Activated T-helper 2 cell treated with anti-CD3 and anti-CD28 coated beads, Interferon-gamma antibody, Interleukin-2, Interleukin-4, amounts not matched to agents 10 μg/mL and 5 μg/mL and 100 μg/mL, durations not matched to agents 14 hours and 24 hours and 36 hours (primary cell): ENCODE measurements around the gene ENDOD1. TPM values are rescaled to one million over a fixed set of nuclear protein-coding genes. Genes with fewer than 3 reads are reported as not detected.
"Not testable (repeated sequence)": the region's sequence is repeated elsewhere in the genome, so short reads cannot be mapped to it uniquely, and the experiment has no call there.

Source experiments
- DNase-seq: peaks from one replicate; pipeline ENCODE4 v3.0.0; 2021; ENCODE audit warnings: low spot score
- H3K27ac Mint-ChIP-seq: one replicate; pipeline ENCODE4 v1.8.0; 2021; ENCODE audit warnings: mixed read lengths
- H3K27me3 Mint-ChIP-seq: one replicate; pipeline ENCODE4 v1.8.0; 2021; ENCODE audit warnings: low read depth, mixed read lengths
- H3K36me3 Mint-ChIP-seq: one replicate; pipeline ENCODE4 v1.8.0; 2021; ENCODE audit warnings: low read depth, mixed read lengths
- H3K4me1 Mint-ChIP-seq: one replicate; pipeline ENCODE4 v1.8.0; 2021; ENCODE audit warnings: low read depth, mixed read lengths
- H3K4me3 Mint-ChIP-seq: one replicate; pipeline ENCODE4 v1.8.0; 2021; ENCODE audit warnings: low read depth, mild to moderate bottlenecking, moderate library complexity, mixed read lengths
- H3K9me3 Mint-ChIP-seq: one replicate; pipeline ENCODE4 v1.8.0; 2021; ENCODE audit warnings: mixed read lengths
- intact Hi-C: fragments of 100-400 bp; cut with micrococcal nuclease; formaldehyde crosslinking; loops from one replicate; pipeline ENCODE4 v1.15.1; 2023
- total RNA-seq: library from RNA; stranded (reverse); gene quantifications from 2 replicates; pipeline ENCODE4 v1.2.3, GENCODE V29; 2022

The ENDOD1 gene, protein sequence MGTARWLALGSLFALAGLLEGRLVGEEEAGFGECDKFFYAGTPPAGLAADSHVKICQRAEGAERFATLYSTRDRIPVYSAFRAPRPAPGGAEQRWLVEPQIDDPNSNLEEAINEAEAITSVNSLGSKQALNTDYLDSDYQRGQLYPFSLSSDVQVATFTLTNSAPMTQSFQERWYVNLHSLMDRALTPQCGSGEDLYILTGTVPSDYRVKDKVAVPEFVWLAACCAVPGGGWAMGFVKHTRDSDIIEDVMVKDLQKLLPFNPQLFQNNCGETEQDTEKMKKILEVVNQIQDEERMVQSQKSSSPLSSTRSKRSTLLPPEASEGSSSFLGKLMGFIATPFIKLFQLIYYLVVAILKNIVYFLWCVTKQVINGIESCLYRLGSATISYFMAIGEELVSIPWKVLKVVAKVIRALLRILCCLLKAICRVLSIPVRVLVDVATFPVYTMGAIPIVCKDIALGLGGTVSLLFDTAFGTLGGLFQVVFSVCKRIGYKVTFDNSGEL
- 33.7 and 34.9 TPM in 2 replicates for total RNA-seq

GRCh38 chr11:95089620-95090542, at the start of gene ENDOD1:
ENDOD1 (plus strand) TSS chr11:95089846; CDS start chr11:95089928, 82 bp downstream.
- Mint-ChIP-seq H3K27me3 (no peaks in the 10 kb centered on the region), H3K4me3 (peak within 1 kb of the TSS; percentile 88), H3K27ac (peak within 1 kb of the TSS; percentile 95), H3K36me3 (peaks cover 25% of the 10 kb centered on the region), H3K4me1 (peaks cover 66% of the 10 kb centered on the region), H3K9me3 (no peaks in the 10 kb centered on the region)
- intact Hi-C loops: loop anchor here (1.0 to 10.0 kb wide), 11 partner anchors 22 to 955 kb away; partner anchors contain the start of genes CWC15, FAM76B, KDM4D and SESN3
- peak; percentile 85 for DNase-seq

GRCh38 chr11:95042239-95042638, 47.4 kb upstream of the ENDOD1 start:
- no peaks in the 10 kb centered on the region for H3K36me3 Mint-ChIP-seq
- H3K4me3 Mint-ChIP-seq: no peak overlapping the region
- peaks cover 3% of the 10 kb centered on the region for H3K4me1 Mint-ChIP-seq

DNA sequence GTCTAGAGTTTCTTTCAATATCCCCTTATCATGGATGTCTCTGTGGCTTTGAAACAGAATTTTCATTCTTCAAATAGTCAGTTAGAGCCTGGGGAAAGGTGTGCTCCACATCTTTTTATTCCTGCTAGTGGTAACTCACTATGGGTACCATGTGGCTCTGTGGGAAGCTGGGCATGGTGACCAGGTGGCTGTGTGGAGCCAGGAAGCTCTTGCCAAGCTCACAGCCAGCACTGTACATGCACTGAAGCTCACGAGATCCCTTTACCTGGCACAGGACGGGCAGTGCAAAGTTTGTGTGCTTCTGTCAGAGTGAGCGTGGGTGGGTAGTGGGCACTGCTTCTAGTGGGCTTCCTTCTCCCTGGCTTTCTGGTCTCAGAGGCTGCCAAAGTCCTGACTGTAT, 46.7 kb upstream of the ENDOD1 start:
- H3K27me3 Mint-ChIP-seq: peaks cover 21% of the 10 kb centered on the region

More at GRCh38 chr11:95042239-95042638, 47.4 kb upstream of the ENDOD1 start:
- intact Hi-C loops: no loop called here
- H3K9me3 Mint-ChIP-seq: no peaks in the 10 kb centered on the region
- H3K27me3 Mint-ChIP-seq: peaks cover 22% of the 10 kb centered on the region
- no peak overlapping the region for H3K27ac Mint-ChIP-seq
- DNase-seq: no peak

GRCh38 chr11:95044010-95044409, 45.6 kb upstream of the ENDOD1 start:
- H3K9me3 Mint-ChIP-seq: no peaks in the 10 kb centered on the region
- DNase-seq: no peak
- no peak overlapping the region for H3K4me3 Mint-ChIP-seq
- intact Hi-C loops: no loop called here
- no peak overlapping the region for H3K27ac Mint-ChIP-seq
- peaks cover 3% of the 10 kb centered on the region for H3K4me1 Mint-ChIP-seq
- H3K27me3 Mint-ChIP-seq: peaks cover 16% of the 10 kb centered on the region
- H3K36me3 Mint-ChIP-seq: no peaks in the 10 kb centered on the region

More for the DNA sequence above, 46.7 kb upstream of the ENDOD1 start:
- Mint-ChIP-seq H3K27ac (no peak overlapping the region), H3K4me1 (peaks cover 3% of the 10 kb centered on the region), H3K9me3 (no peaks in the 10 kb centered on the region), H3K36me3 (no peaks in the 10 kb centered on the region), H3K4me3 (no peak overlapping the region)
- no peak for DNase-seq
- intact Hi-C loops: no loop called here

- Mint-ChIP-seq H3K9me3 (no peaks in the 10 kb centered on the region), H3K36me3 (no peaks in the 10 kb centered on the region), H3K27ac (no peak overlapping the region), H3K27me3 (peaks cover 20% of the 10 kb centered on the region), H3K4me3 (no peak overlapping the region), H3K4me1 (peaks cover 3% of the 10 kb centered on the region)
- intact Hi-C loops: no loop called here
- no peak for DNase-seq
Observed at GRCh38 chr11:95045812-95046211, 43.8 kb upstream of the ENDOD1 start.

- H3K4me3 Mint-ChIP-seq, intact Hi-C loops, H3K9me3 Mint-ChIP-seq, H3K4me1 Mint-ChIP-seq, H3K36me3 Mint-ChIP-seq, H3K27ac Mint-ChIP-seq, DNase-seq: not testable (repeated sequence)
- H3K27me3 Mint-ChIP-seq: peaks cover 15% of the 10 kb centered on the region
Observed at GRCh38 chr11:95049122-95049521, 40.5 kb upstream of the ENDOD1 start, which contains the start of gene KDM4F. KDM4F (plus strand) TSS chr11:95049422.

GRCh38 chr11:95050595-95051202, 38.9 kb upstream of the ENDOD1 start:
- H3K9me3 Mint-ChIP-seq: no peaks in the 10 kb centered on the region
- no peak overlapping the region for H3K4me3 Mint-ChIP-seq
- no peak for DNase-seq
- intact Hi-C loops: no loop called here
- H3K27me3 Mint-ChIP-seq: peaks cover 13% of the 10 kb centered on the region
- no peaks in the 10 kb centered on the region for H3K4me1 Mint-ChIP-seq
- H3K36me3 Mint-ChIP-seq: no peaks in the 10 kb centered on the region
- H3K27ac Mint-ChIP-seq: no peak overlapping the region

DNA sequence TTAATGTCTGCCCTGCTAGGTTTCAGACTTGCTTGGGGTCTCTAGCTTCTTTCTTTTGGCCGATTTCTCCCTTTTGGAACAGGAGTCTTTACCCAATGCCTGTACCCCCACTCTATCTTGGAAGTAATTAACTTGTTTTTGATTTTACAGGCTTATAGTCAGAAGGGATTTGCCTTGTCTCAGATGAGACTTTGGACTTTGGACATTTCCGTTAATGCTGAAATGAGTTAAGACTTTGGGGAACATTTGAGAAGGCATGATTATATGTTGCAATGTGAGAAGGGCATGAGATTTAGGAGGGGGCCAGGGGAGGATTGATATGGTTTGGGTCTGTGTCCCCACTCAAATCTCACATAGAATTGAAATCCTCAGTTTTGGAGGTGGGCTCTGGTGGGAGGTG, 35.3 kb upstream of the ENDOD1 start:
- Mint-ChIP-seq H3K9me3 (no peaks in the 10 kb centered on the region), H3K27ac (no peak overlapping the region), H3K27me3 (peaks cover 14% of the 10 kb centered on the region), H3K36me3 (no peaks in the 10 kb centered on the region), H3K4me1 (no peaks in the 10 kb centered on the region), H3K4me3 (no peak overlapping the region)
- intact Hi-C loops: no loop called here
- DNase-seq: no peak

DNA sequence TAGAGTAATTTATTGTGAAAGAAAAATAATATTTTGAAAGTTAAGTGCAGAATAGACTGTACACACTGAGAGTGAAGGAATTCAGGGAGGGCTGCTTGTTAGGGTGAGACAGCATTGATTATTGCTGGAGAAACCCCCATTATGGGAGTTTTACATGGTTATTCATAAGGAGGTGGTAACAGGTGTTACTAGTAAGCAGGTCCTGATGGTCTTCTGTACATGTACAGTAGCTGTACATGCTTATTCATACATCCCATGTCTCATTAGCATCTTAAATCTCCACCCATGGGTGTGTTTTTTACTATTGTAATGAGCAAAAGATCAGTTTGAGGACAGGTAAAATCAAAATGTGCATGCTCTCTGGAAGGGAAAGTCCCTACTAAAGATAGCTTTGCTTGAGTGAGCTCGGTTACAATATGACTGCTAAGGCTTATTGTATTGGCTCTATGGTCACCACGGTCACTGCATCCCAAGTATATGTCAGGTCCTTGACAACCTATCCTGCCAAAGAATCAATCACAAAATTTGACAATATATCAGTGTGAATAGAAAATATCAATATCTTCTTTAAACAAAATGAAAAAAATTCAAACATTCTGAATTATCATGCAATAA, 34.3 kb upstream of the ENDOD1 start:
- no peak overlapping the region for H3K27ac Mint-ChIP-seq
- no peaks in the 10 kb centered on the region for H3K36me3 Mint-ChIP-seq
- H3K4me1 Mint-ChIP-seq: no peaks in the 10 kb centered on the region
- H3K27me3 Mint-ChIP-seq: peaks cover 16% of the 10 kb centered on the region
- H3K4me3 Mint-ChIP-seq: no peak overlapping the region
- intact Hi-C loops: no loop called here
- H3K9me3 Mint-ChIP-seq: no peaks in the 10 kb centered on the region
- no peak for DNase-seq

DNA sequence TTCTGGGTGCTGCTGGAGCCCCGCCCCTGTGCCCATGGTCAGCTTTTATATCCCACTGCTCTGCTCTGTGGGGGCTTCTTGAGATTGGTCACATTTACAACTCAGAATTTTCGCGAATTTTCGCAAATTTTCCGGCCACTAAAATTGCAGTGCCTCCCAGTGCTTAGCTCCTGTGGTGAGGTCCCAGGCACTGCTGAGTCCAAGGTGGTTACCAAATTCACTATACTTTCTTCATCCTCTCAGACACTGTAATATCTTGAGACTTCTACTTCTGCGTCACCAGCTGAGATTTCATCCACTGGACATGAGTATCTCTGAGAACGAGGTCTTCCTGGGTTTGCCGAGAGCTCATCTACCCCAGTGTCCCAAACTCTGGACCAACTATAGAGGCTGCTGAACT, 31.7 kb upstream of the ENDOD1 start:
- no peak overlapping the region for H3K4me3 Mint-ChIP-seq
- intact Hi-C loops: no loop called here

DNA sequence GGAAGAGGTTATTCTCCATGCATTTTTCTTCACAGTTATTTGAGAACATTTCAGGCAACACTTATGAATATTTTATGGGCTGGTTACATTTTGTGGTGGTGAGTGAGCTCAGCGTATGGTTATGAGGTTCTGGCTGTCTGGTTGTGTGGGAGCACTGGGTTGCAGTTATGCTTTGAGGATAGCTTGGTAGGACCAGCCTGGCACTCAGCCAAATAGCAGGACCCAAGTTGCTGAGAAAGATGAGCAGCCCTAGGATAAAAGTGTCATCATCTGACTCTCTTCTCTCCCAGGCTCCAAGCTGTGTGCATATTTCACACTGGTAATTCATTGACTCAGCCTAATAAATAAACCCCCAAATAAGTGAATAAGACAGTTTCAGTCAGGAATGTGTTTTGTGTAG, 31.0 kb upstream of the ENDOD1 start:
- no peak overlapping the region for H3K27ac Mint-ChIP-seq
- no peak overlapping the region for H3K4me3 Mint-ChIP-seq
- intact Hi-C loops: no loop called here
- H3K27me3 Mint-ChIP-seq: peaks cover 36% of the 10 kb centered on the region
- H3K36me3 Mint-ChIP-seq: no peaks in the 10 kb centered on the region
- no peaks in the 10 kb centered on the region for H3K9me3 Mint-ChIP-seq
- no peak for DNase-seq
- no peaks in the 10 kb centered on the region for H3K4me1 Mint-ChIP-seq

More for the DNA sequence above, 31.7 kb upstream of the ENDOD1 start:
- H3K4me1 Mint-ChIP-seq: no peaks in the 10 kb centered on the region
- no peak for DNase-seq
- no peaks in the 10 kb centered on the region for H3K36me3 Mint-ChIP-seq
- no peak overlapping the region for H3K27ac Mint-ChIP-seq
- peaks cover 34% of the 10 kb centered on the region for H3K27me3 Mint-ChIP-seq
- H3K9me3 Mint-ChIP-seq: no peaks in the 10 kb centered on the region

- intact Hi-C loops: no loop called here
- no peak overlapping the region for H3K27ac Mint-ChIP-seq
- H3K4me3 Mint-ChIP-seq: no peak overlapping the region
- no peaks in the 10 kb centered on the region for H3K4me1 Mint-ChIP-seq
- H3K27me3 Mint-ChIP-seq: peaks cover 40% of the 10 kb centered on the region
- no peaks in the 10 kb centered on the region for H3K9me3 Mint-ChIP-seq
- no peak for DNase-seq
- H3K36me3 Mint-ChIP-seq: no peaks in the 10 kb centered on the region
Observed at GRCh38 chr11:95059046-95059445, 30.6 kb upstream of the ENDOD1 start.
